Measurements from ENCODE around the gene LYST. TPM values are rescaled to one million over a fixed set of nuclear protein-coding genes. Genes with fewer than 3 reads are reported as not detected.

LYST gene
- total and polyA plus RNA-seq, 10 donors = 9.0 to 169 (median 98.1) TPM

DNA sequence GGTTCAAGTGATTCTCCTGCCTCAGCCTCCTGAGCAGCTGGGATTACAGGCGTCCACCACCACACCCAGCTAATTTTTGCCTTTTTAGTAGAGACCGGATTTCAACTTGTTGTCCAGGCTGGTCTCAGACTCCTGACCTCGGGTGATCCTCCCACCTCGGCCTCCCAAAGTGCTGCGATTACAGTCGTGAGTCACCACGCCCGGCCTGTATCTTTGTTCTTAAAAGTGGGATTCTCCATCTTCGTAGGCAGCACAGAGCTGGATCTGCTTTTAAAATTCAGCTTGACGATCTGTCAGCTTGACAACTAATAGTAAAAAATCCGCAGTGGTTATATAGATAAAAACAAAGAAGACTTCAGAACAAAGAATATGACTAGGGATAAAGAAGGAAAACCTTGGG lies 214.3 kb downstream of the LYST start:
- Histone ChIP-seq H3K4me1 (peaks cover 12 to 34% (median 25%) of the 10 kb centered on the region in 6 donors), H3K27ac (no peak overlapping the region), H3K9me3 (peaks cover 0 to 5% (median 0%) of the 10 kb centered on the region in 8 donors), H3K27me3 (replicated peaks in 1 of 7) (peaks cover 7 to 82% (median 63%) of the 10 kb centered on the region in 7 donors), H3K4me3 (no peak overlapping the region), H3K36me3 (no peaks in the 10 kb centered on the region)
- peak; percentile 16 for DNase-seq
- intact Hi-C loops (cut with DNase I; ENCODE audit: low total_unique reads) = no loop called here
- WGBS, 5 donors = 91 to 95% (median 94%) methylated on average over 11 of the region's 11 CpGs
- no peak for TF ChIP-seq POLR2AphosphoS5 (IDR thresholded peaks at IDR 0.05)
- TF ChIP-seq, protein P1, sequence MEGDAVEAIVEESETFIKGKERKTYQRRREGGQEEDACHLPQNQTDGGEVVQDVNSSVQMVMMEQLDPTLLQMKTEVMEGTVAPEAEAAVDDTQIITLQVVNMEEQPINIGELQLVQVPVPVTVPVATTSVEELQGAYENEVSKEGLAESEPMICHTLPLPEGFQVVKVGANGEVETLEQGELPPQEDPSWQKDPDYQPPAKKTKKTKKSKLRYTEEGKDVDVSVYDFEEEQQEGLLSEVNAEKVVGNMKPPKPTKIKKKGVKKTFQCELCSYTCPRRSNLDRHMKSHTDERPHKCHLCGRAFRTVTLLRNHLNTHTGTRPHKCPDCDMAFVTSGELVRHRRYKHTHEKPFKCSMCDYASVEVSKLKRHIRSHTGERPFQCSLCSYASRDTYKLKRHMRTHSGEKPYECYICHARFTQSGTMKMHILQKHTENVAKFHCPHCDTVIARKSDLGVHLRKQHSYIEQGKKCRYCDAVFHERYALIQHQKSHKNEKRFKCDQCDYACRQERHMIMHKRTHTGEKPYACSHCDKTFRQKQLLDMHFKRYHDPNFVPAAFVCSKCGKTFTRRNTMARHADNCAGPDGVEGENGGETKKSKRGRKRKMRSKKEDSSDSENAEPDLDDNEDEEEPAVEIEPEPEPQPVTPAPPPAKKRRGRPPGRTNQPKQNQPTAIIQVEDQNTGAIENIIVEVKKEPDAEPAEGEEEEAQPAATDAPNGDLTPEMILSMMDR (IDR thresholded peaks at IDR 0.05 in 8 of 11, conservative IDR thresholded peaks at IDR 0.05 in 3 of 11) = no peak
- TF ChIP-seq POLR2A (IDR thresholded peaks at IDR 0.05) = no peak

- H3K27me3 ChIP-seq (replicated peaks in 1 of 7) = peaks cover 7 to 93% (median 67%) of the 10 kb centered on the region in 7 donors
- peak; percentile 6 for DNase-seq
Observed at GRCh38 chr1:235651170-235651806, 215.4 kb downstream of the LYST start.

GRCh38 chr1:235650341-235651169 lies 216.2 kb downstream of the LYST start:
- TF ChIP-seq, protein P1 (IDR thresholded peaks at IDR 0.05 in 8 of 11, conservative IDR thresholded peaks at IDR 0.05 in 3 of 11) = no peak
- TF ChIP-seq POLR2A (IDR thresholded peaks at IDR 0.05) (no peak), POLR2AphosphoS5 (IDR thresholded peaks at IDR 0.05) (no peak)
- intact Hi-C loops (cut with DNase I; ENCODE audit: low total_unique reads) = no loop called here
- peaks cover 12 to 34% (median 25%) of the 10 kb centered on the region in 6 donors for H3K4me1 ChIP-seq
- peak; percentile 75 for DNase-seq
- WGBS, 5 donors = 3 to 11% (median 5%) methylated on average over 41 to 71 of the region's 71 CpGs
- H3K36me3 ChIP-seq = no peaks in the 10 kb centered on the region
- H3K27ac ChIP-seq = no peak overlapping the region
- H3K27me3 ChIP-seq (replicated peaks in 1 of 7) = peaks cover 7 to 98% (median 73%) of the 10 kb centered on the region in 7 donors
- H3K9me3 ChIP-seq = peaks cover 0 to 5% (median 0%) of the 10 kb centered on the region in 8 donors
- peak overlapping the region; percentile 20 to 77 (median 52) for H3K4me3 ChIP-seq

More at GRCh38 chr1:235651170-235651806, 215.4 kb downstream of the LYST start:
- 31 to 43% (median 36%) methylated on average over 10 of the region's 10 CpGs for WGBS, 5 donors
- H3K4me1 ChIP-seq = peaks cover 12 to 34% (median 25%) of the 10 kb centered on the region in 6 donors
- TF ChIP-seq POLR2AphosphoS5 (IDR thresholded peaks at IDR 0.05) (no peak), POLR2A (IDR thresholded peaks at IDR 0.05) (no peak)
- TF ChIP-seq, protein P1 (IDR thresholded peaks at IDR 0.05 in 8 of 11, conservative IDR thresholded peaks at IDR 0.05 in 3 of 11) = no peak
- intact Hi-C loops (cut with DNase I; ENCODE audit: low total_unique reads) = no loop called here
- H3K36me3 ChIP-seq = no peaks in the 10 kb centered on the region
- no peak overlapping the region for H3K27ac ChIP-seq
- H3K4me3 ChIP-seq = peak overlapping the region in 2 of 8 donors; percentile 50 to 77
- peaks cover 0 to 5% (median 0%) of the 10 kb centered on the region in 8 donors for H3K9me3 ChIP-seq

Data from spleen (tissue), 11 donors.